HEK293 (cell line): Measurements from ENCODE around the gene NFAT5.

ENCODE experiments used
- CTCF ChIA-PET: fragments of 350-600 bp; formaldehyde crosslinking; extraction: SDS; loops from one replicate; lab custom pipeline; 2021; ENCODE audit warnings: antibody characterized with exemption; lab: Yijun Ruan, JAX
- POLR2A ChIA-PET: fragments of 300-600 bp; formaldehyde crosslinking; extraction: SDS; loops from one replicate; lab custom pipeline; 2020; ENCODE audit warnings: antibody characterized with exemption, inconsistent platforms; lab: Yijun Ruan, JAX
- H3K27ac ChIP-seq: fragments of 200-500 bp; sonication (Bioruptor generic); 2 replicates; pipeline ENCODE4 v1.5.1; 2014; ENCODE audit warnings: low read depth, low read length, control low read depth, inconsistent platforms; ENCODE audit errors: extremely low read depth
- H3K36me3 ChIP-seq, 2 experiments: fragments of 200-500 bp in 1 of 2; sonication (Bioruptor generic) in 1 of 2; 1 replicate in 1 of 2; 2 replicates in 1 of 2; pipeline ENCODE4 v1.5.1; 2014 to 2017; ENCODE audit warnings: inconsistent platforms in 2 of 2, low read length in 2 of 2; ENCODE audit not compliant: control insufficient read depth in 2 of 2, insufficient read depth in 1 of 2
- H3K4me1 ChIP-seq: fragments of 200-500 bp; sonication (Bioruptor generic); 2 replicates; pipeline ENCODE4 v1.5.1; 2014; ENCODE audit warnings: mild to moderate bottlenecking, low read length, inconsistent platforms; ENCODE audit not compliant: control insufficient read depth, insufficient read depth
- H3K4me3 ChIP-seq: 2 replicates; pipeline ENCODE4 v1.5.1; 2011; ENCODE audit warnings: low read depth, mild to moderate bottlenecking, control low read depth, low read length, moderate library complexity
- H3K9me3 ChIP-seq: fragments of 200-500 bp; sonication (Bioruptor generic); 2 replicates; pipeline ENCODE4 v1.5.1; 2014; ENCODE audit warnings: low read depth, low read length, inconsistent platforms; ENCODE audit not compliant: control insufficient read depth, insufficient read depth
- BCL6B ChIP-seq: fragments of 450-650 bp; formaldehyde crosslinking; IDR thresholded peaks from 2 replicates; pipeline ENCODE4 v1.5.1; 2017; ENCODE audit warnings: missing biosample characterization, missing genetic modification characterization
- HOXC10 ChIP-seq: sonication (generic); formaldehyde crosslinking; IDR thresholded peaks from 2 replicates; pipeline ENCODE4 v1.8.1; 2023; ENCODE audit warnings: mild to moderate bottlenecking, missing genetic modification reagents
- KLF10 ChIP-seq: fragments of 450-650 bp; IDR thresholded peaks from 2 replicates; pipeline ENCODE4 v1.5.1; 2018; ENCODE audit warnings: missing biosample characterization, mild to moderate bottlenecking, missing genetic modification characterization
- KLF16 ChIP-seq: fragments of 450-650 bp; formaldehyde crosslinking; IDR thresholded peaks from 2 replicates; pipeline ENCODE4 v1.5.1; 2017; ENCODE audit warnings: missing biosample characterization, missing genetic modification characterization
- KLF8 ChIP-seq: fragments of 450-650 bp; formaldehyde crosslinking; IDR thresholded peaks from 2 replicates; pipeline ENCODE4 v1.5.1; 2016; ENCODE audit warnings: missing biosample characterization, missing genetic modification characterization
- RBAK ChIP-seq: fragments of 450-650 bp; formaldehyde crosslinking; IDR thresholded peaks from 2 replicates; pipeline ENCODE4 v1.5.1; 2016; ENCODE audit warnings: missing biosample characterization, missing genetic modification characterization
- ZBTB48 ChIP-seq: fragments of 450-650 bp; formaldehyde crosslinking; IDR thresholded peaks from 2 replicates; pipeline ENCODE4 v1.5.1; 2016; ENCODE audit warnings: missing biosample characterization, missing genetic modification characterization
- ZFP37 ChIP-seq: fragments of 450-650 bp; formaldehyde crosslinking; IDR thresholded peaks from 2 replicates; pipeline ENCODE4 v1.5.1; 2016; ENCODE audit warnings: missing biosample characterization, missing genetic modification characterization
- ZNF23 ChIP-seq: fragments of 450-650 bp; formaldehyde crosslinking; IDR thresholded peaks from 2 replicates; pipeline ENCODE4 v1.5.1; 2016; ENCODE audit warnings: missing biosample characterization, missing genetic modification characterization, borderline replicate concordance
- ZNF239 ChIP-seq: fragments of 450-650 bp; formaldehyde crosslinking; IDR thresholded peaks from 2 replicates; pipeline ENCODE4 v1.5.1; 2016; ENCODE audit warnings: missing biosample characterization, missing genetic modification characterization
- ZNF335 ChIP-seq: fragments of 450-650 bp; formaldehyde crosslinking; conservative IDR thresholded peaks from 2 replicates; pipeline ENCODE4 v1.5.1; 2016; ENCODE audit warnings: missing biosample characterization, missing genetic modification characterization
- ZNF391 ChIP-seq: fragments of 450-650 bp; formaldehyde crosslinking; IDR thresholded peaks from 2 replicates; pipeline ENCODE4 v1.5.1; 2016; ENCODE audit warnings: low read depth, missing biosample characterization, missing genetic modification characterization, borderline replicate concordance
- ZNF530 ChIP-seq: fragments of 450-650 bp; formaldehyde crosslinking; IDR thresholded peaks from 2 replicates; pipeline ENCODE4 v1.5.1; 2016; ENCODE audit warnings: low read depth, missing biosample characterization, missing genetic modification characterization
- ZNF549 ChIP-seq: fragments of 450-650 bp; IDR thresholded peaks from 2 replicates; pipeline ENCODE4 v1.5.1; 2018; ENCODE audit warnings: missing biosample characterization, missing genetic modification characterization, mild to moderate bottlenecking, inconsistent platforms, moderate library complexity
- ZNF561 ChIP-seq: fragments of 450-650 bp; IDR thresholded peaks from 2 replicates; pipeline ENCODE4 v1.5.1; 2018; ENCODE audit warnings: missing biosample characterization, missing genetic modification characterization, borderline replicate concordance
- ZNF571 ChIP-seq: fragments of 450-650 bp; formaldehyde crosslinking; IDR thresholded peaks from 2 replicates; pipeline ENCODE4 v1.5.0; 2017; ENCODE audit warnings: missing biosample characterization, missing genetic modification characterization
- ZNF664 ChIP-seq: fragments of 450-650 bp; formaldehyde crosslinking; IDR thresholded peaks from 2 replicates; pipeline ENCODE4 v1.5.1; 2016; ENCODE audit warnings: missing biosample characterization, missing genetic modification characterization
- ZNF777 ChIP-seq: fragments of 450-650 bp; formaldehyde crosslinking; IDR thresholded peaks from 2 replicates; pipeline ENCODE4 v1.5.1; 2017; ENCODE audit warnings: missing biosample characterization, missing genetic modification characterization, borderline replicate concordance
- ZNF792 ChIP-seq: fragments of 450-650 bp; formaldehyde crosslinking; IDR thresholded peaks from 2 replicates; pipeline ENCODE4 v1.5.1; 2016; ENCODE audit warnings: missing biosample characterization, missing genetic modification characterization
- TF ChIP-seq, protein P1 (sequence below): fragments of 450-650 bp; formaldehyde crosslinking; IDR thresholded peaks from 2 replicates; pipeline ENCODE4 v1.5.1; 2016; ENCODE audit warnings: missing biosample characterization, missing genetic modification characterization
- TF ChIP-seq, protein P2 (sequence below): fragments of 450-650 bp; formaldehyde crosslinking; IDR thresholded peaks from 2 replicates; pipeline ENCODE4 v1.5.1; 2016; ENCODE audit warnings: missing biosample characterization, missing genetic modification characterization
- TF ChIP-seq, protein P3 (sequence below): fragments of 450-650 bp; formaldehyde crosslinking; IDR thresholded peaks from 2 replicates; pipeline ENCODE4 v1.5.1; 2016; ENCODE audit warnings: missing biosample characterization, missing genetic modification characterization, borderline replicate concordance
- TF ChIP-seq, protein P4 (sequence below): fragments of 450-650 bp; formaldehyde crosslinking; IDR thresholded peaks from 2 replicates; pipeline ENCODE4 v1.5.1; 2016; ENCODE audit warnings: missing biosample characterization, missing genetic modification characterization
- TF ChIP-seq, protein P5 (sequence below): sonication (generic); formaldehyde crosslinking; IDR thresholded peaks from 2 replicates; pipeline ENCODE4 v1.8.1; 2022; ENCODE audit warnings: mild to moderate bottlenecking, moderate library complexity, missing genetic modification reagents

NFAT5 gene

DNA sequence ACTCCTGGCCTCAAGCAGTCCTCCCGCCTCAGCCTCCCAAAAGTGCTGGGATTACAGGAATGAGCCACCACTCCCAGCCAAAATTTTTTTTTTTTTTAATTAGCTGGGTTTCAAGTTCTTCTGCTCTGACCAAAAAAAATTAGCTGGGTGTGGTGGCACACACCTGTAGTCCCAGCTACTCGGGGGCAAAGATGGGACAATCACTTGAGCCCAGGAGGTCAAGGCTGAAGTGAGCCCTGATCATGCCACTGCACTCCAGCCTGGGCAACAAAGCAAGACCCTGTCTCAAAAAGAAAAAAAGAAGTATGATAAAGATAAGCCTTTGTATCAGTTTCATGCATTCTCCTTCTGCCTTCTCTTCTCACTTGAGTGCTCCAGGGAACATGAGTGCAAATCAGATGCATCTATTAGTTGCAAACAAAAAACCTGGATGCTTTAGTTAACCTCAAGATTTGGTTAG, 158.7 kb downstream of the NFAT5 start (continued):
- TF ChIP-seq, protein P1, sequence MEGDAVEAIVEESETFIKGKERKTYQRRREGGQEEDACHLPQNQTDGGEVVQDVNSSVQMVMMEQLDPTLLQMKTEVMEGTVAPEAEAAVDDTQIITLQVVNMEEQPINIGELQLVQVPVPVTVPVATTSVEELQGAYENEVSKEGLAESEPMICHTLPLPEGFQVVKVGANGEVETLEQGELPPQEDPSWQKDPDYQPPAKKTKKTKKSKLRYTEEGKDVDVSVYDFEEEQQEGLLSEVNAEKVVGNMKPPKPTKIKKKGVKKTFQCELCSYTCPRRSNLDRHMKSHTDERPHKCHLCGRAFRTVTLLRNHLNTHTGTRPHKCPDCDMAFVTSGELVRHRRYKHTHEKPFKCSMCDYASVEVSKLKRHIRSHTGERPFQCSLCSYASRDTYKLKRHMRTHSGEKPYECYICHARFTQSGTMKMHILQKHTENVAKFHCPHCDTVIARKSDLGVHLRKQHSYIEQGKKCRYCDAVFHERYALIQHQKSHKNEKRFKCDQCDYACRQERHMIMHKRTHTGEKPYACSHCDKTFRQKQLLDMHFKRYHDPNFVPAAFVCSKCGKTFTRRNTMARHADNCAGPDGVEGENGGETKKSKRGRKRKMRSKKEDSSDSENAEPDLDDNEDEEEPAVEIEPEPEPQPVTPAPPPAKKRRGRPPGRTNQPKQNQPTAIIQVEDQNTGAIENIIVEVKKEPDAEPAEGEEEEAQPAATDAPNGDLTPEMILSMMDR (tag by site-specific recombination), result no peak
- TF ChIP-seq ZNF335 (tag by site-specific recombination) (no peak), KLF8 (tag by site-specific recombination) (no peak)
- TF ChIP-seq, all 188 proteins: peak for 0

GRCh38 chr16:69724981-69725479, 159.3 kb downstream of the NFAT5 start:
- TF ChIP-seq KLF10 (no peak), ZNF792 (tag by site-specific recombination) (no peak), ZNF530 (no peak), HOXC10 (CRISPR knock-in tag) (no peak), ZNF549 (tag by site-specific recombination) (no peak), ZNF777 (tag by site-specific recombination) (no peak), ZFP37 (tag by site-specific recombination) (no peak), ZNF571 (no peak), BCL6B (tag by site-specific recombination) (no peak)
- TF ChIP-seq, protein P2, sequence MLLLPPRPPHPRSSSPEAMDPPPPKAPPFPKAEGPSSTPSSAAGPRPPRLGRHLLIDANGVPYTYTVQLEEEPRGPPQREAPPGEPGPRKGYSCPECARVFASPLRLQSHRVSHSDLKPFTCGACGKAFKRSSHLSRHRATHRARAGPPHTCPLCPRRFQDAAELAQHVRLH (tag by site-specific recombination), result no peak
- H3K4me3 ChIP-seq, result no peak overlapping the region
- CTCF ChIA-PET, result interaction anchor here (1.3 to 2.5 kb wide), 2 partner anchors 16 to 30 kb away, joined by 5 to 13 read pairs; partner anchors contain the start of gene NOB1
- H3K4me1 ChIP-seq, result no peaks in the 10 kb centered on the region; the same call in 1 of the 2 replicates
- no peak overlapping the region for H3K27ac ChIP-seq
- no peaks in the 10 kb centered on the region for H3K9me3 ChIP-seq
- H3K36me3 ChIP-seq, result no peaks in the 10 kb centered on the region
- POLR2A ChIA-PET, result interaction anchor here (1.2 to 2.2 kb wide), 2 partner anchors 28 to 29 kb away, joined by 4 to 9 read pairs; partner anchors contain the start of gene NOB1

- CTCF ChIA-PET, result interaction anchor here (1.3 to 2.5 kb wide), 3 partner anchors 17 to 29 kb away, joined by 5 to 13 read pairs (median 6); partner anchors contain the start of gene NOB1
- POLR2A ChIA-PET, result interaction anchor here (1.3 to 2.2 kb wide), 2 partner anchors 11 to 29 kb away, joined by 9 to 10 read pairs; partner anchors contain the start of gene NOB1
- Histone ChIP-seq H3K36me3 (no peaks in the 10 kb centered on the region), H3K4me1 (no peaks in the 10 kb centered on the region; the same call in 1 of the 2 replicates), H3K4me3 (peak overlapping the region; percentile 15), H3K9me3 (no peaks in the 10 kb centered on the region), H3K27ac (no peak overlapping the region; the same call in 1 of the 2 replicates)
- TF ChIP-seq, protein P3, sequence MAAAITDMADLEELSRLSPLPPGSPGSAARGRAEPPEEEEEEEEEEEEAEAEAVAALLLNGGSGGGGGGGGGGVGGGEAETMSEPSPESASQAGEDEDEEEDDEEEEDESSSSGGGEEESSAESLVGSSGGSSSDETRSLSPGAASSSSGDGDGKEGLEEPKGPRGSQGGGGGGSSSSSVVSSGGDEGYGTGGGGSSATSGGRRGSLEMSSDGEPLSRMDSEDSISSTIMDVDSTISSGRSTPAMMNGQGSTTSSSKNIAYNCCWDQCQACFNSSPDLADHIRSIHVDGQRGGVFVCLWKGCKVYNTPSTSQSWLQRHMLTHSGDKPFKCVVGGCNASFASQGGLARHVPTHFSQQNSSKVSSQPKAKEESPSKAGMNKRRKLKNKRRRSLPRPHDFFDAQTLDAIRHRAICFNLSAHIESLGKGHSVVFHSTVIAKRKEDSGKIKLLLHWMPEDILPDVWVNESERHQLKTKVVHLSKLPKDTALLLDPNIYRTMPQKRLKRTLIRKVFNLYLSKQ (tag by site-specific recombination), result no peak
- TF ChIP-seq, protein P4, sequence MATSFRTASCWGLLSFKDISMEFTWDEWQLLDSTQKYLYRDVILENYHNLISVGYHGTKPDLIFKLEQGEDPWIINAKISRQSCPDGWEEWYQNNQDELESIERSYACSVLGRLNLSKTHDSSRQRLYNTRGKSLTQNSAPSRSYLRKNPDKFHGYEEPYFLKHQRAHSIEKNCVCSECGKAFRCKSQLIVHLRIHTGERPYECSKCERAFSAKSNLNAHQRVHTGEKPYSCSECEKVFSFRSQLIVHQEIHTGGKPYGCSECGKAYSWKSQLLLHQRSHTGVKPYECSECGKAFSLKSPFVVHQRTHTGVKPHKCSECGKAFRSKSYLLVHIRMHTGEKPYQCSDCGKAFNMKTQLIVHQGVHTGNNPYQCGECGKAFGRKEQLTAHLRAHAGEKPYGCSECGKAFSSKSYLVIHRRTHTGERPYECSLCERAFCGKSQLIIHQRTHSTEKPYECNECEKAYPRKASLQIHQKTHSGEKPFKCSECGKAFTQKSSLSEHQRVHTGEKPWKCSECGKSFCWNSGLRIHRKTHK (tag by site-specific recombination), result no peak
- no peak for TF ChIP-seq RBAK (tag by site-specific recombination)
- no peak for TF ChIP-seq ZNF239 (tag by site-specific recombination)
- TF ChIP-seq ZNF23 (tag by site-specific recombination), result no peak
- TF ChIP-seq ZNF561, result no peak
- no peak for TF ChIP-seq ZNF391
- TF ChIP-seq, protein P5, sequence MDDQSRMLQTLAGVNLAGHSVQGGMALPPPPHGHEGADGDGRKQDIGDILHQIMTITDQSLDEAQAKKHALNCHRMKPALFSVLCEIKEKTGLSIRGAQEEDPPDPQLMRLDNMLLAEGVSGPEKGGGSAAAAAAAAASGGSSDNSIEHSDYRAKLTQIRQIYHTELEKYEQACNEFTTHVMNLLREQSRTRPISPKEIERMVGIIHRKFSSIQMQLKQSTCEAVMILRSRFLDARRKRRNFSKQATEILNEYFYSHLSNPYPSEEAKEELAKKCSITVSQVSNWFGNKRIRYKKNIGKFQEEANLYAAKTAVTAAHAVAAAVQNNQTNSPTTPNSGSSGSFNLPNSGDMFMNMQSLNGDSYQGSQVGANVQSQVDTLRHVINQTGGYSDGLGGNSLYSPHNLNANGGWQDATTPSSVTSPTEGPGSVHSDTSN (CRISPR knock-in tag), result no peak
- TF ChIP-seq ZNF664 (tag by site-specific recombination), result no peak
- TF ChIP-seq KLF16 (tag by site-specific recombination), result no peak
- TF ChIP-seq ZBTB48 (tag by site-specific recombination), result no peak
These were observed 159.9 kb downstream of the NFAT5 start for GRCh38 chr16:69725480-69726312.
